HT-29 (cell line): ENCODE measurements around the gene FLVCR2. TPM values are rescaled to one million over a fixed set of nuclear protein-coding genes. Genes with fewer than 3 reads are reported as not detected.
A peak's percentile ranks its signal among the peaks of the same experiment; 100 is the strongest.

Source experiments
- DNase-seq: peaks from one replicate; pipeline ENCODE4 v3.0.0-alpha.2; 2015; ENCODE audit warnings: low spot score
- total RNA-seq: library from RNA; depleted of rRNA; stranded (reverse); fragments of >200 nt; shearing (Covaris generic); gene quantifications from 2 replicates; pipeline ENCODE4 v1.2.3, GENCODE V29; 2014

The FLVCR2 gene
- total RNA-seq, 1 experiment from 2014 or later = 2.7 TPM

DNA sequence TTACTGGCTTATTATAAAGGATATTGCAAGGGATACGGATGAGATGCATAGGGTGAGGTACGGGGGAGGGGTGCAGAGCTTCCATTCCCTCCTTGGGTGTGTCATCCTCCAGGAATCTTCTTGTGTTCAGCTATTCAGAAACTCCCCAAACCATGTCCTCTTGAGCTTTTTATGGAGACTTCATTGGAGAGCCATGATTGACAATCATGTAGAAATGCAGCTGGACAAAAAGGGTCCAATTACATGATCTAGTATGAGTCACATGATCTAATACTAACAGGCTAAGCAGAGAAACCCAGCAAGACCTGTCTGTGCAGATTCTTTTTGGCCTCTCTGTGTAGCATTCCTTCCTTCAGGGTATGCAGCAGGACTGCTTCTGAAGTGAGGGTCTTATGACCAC lies 23.9 kb upstream of the FLVCR2 start:
- DNase-seq = no peak

DNA sequence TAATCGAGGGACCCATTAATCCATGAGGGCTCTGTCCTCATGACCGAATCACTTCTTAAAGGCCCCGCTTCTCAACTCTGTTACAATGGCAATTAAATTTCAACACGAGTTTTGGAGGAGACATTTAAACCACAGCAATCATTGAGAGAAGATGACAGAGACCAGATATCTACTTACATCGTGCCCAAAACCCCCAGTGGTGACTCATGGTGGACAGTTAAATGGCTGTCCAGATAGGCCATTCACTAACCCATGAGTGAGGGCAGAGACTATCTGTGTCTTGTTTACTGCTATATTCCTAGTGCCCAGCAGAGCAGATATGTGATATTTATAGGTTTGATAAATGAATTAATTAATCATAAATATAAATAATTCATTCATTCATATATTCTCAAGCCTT lies 20.0 kb upstream of the FLVCR2 start:
- DNase-seq = no peak

GRCh38 chr14:75559045-75559444 lies 19.4 kb upstream of the FLVCR2 start:
- no peak for DNase-seq

GRCh38 chr14:75559451-75560222 lies 18.8 kb upstream of the FLVCR2 start:
- DNase-seq = no peak

DNA sequence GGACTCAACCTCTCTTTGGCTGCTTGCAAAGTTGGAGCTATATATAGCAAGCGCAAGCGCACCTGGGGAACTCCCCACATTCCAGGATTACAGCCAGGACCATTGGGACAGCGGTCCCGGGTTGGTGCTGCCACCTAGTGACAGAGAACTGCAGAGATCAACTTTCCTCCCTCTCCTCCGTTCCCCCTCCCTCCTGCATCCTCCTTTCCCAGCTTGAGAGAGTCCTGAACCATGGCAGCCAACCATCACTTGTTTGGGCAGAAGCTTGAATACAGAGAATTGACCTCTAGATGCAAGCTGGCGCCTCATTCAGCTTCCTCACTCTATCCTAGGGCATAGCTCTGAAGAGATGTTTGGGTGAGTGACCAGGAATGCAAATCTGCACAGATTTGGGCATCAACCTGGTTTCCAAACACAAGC lies 17.4 kb upstream of the FLVCR2 start:
- peak; percentile 86 for DNase-seq

GRCh38 chr14:75562089-75562488 lies 16.3 kb upstream of the FLVCR2 start:
- DNase-seq = no peak

- no peak for DNase-seq
Observed at GRCh38 chr14:75562489-75562888, 15.9 kb upstream of the FLVCR2 start.

DNA sequence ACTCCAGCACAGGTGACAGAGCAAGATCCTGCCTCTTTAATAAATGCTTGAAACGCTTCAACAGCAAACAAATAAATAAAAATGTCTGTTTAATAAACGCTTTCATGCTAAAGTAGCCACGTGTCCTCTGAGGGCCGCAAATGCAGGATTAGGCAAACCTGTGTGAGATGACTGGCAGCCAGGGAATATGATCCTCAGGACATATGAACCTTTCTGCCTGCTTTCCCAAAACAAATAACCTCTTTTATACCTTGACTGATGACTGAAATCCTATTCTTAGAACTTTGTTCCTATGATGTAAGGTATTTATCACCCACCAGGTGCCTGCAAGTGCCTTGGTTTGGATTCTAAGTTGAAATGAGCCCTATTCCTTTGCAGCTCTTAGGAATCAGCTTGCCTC lies 14.5 kb upstream of the FLVCR2 start:
- DNase-seq = no peak

DNA sequence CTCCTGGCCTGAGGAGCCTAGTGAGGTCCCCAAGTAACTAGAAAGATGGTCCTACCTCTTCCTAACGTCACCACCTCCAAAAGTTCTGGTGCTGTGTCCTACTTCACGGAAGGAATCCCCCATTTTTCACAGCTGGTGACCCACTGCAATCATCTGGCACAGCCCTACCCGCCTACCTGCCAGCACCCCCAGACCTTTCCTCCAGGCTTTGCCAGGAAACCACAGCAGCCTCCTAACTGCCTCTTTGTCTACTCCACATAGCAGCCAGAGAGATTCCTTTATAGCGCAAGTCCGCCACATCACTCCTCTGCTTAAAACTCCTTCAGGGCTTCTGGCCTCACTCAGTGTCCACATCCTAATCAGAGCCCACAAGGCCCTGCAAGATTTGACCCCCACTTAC lies 13.4 kb upstream of the FLVCR2 start:
- DNase-seq = no peak

- DNase-seq = no peak
Observed at GRCh38 chr14:75566321-75566720, 12.1 kb upstream of the FLVCR2 start.

- DNase-seq = no peak
Observed at GRCh38 chr14:75566752-75567151, 11.7 kb upstream of the FLVCR2 start.

- DNase-seq = no peak
Observed at GRCh38 chr14:75568140-75568539, 10.3 kb upstream of the FLVCR2 start.

GRCh38 chr14:75568791-75569190 lies 9.6 kb upstream of the FLVCR2 start:
- DNase-seq = no peak

- no peak for DNase-seq
Observed at GRCh38 chr14:75570797-75571196, 7.6 kb upstream of the FLVCR2 start.

DNA sequence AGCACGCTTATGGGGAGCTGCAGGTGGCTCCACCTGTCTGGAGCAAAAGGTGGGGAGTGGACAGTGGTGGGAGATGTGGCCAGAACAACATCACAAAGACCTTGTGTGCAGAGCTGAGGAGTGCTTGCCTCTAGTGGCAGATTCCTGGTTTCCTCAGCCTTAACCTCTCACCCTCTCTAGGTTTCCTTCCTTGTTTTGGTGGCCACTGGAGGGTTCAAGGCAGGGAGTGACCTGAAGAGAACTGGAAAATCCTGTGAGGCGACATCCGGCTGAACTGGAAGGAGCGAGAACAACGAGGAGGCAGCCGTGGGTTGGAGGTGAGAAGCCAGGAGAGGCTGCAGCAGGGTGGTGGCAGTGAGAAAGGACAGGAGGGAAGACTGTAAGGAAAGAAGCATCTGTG lies 6.3 kb upstream of the FLVCR2 start:
- DNase-seq = peak; percentile 37

DNA sequence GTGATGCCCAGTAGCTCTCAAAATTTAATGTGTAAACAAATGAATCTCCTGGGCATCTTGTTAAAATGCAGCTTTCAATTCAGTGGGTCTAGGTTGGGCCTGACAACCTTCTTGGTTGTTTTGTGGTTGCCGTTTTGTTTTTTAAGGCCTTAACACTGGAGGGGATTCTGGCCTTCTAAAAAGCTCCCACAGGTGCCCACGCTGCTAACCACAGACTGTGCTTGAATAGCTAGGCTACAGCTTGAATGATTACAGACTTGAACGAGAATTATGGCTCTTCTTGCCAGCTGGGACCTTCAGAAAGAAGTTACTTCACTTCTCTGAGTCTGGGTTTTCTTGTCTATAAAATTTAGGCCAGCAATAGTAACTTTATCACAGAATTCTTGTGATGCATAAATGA lies 1.3 kb upstream of the FLVCR2 start:
- DNase-seq = no peak

DNA sequence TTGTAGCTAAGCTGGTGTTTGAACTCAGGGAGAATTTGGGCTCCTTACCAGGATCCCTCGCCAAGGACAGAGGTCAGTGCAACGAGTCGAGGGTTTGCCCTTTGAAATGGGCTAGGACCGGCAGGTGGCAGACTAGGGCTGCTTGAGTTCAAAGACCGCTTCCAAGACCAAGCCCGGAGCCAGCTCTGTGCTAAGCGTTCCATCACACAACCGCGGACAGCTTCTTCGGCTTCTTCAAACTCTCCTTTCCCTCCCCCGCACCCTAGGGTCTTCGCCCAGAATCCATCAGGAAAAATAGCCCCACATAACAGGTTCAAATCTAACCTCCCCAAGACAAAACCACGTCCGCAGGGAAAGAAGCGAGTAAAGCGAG lies 705 bp upstream of the FLVCR2 start:
- DNase-seq = peak; percentile 80

DNA sequence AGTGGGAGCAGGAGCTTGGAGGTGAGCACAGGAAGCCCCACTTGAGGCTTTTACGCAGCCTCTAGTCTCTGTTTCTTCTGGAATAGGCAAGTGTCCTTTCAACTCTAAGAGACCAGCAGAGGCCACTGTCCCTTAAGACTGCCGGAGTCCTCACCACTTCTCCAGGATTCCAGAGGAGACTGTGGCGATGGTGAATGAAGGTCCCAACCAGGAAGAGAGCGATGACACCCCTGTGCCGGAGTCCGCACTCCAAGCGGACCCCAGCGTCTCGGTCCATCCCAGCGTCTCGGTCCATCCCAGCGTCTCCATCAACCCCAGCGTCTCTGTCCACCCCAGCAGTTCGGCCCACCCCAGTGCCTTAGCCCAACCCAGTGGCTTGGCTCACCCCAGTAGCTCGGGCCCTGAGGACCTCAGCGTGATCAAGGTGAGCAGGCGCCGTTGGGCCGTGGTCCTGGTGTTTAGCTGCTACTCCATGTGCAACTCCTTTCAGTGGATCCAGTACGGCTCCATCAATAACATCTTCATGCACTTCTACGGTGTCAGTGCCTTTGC lies 442 bp downstream of the FLVCR2 start:
- peak; percentile 62 for DNase-seq

- DNase-seq = no peak
Observed at GRCh38 chr14:75579338-75579864, 981 bp downstream of the FLVCR2 start.

DNA sequence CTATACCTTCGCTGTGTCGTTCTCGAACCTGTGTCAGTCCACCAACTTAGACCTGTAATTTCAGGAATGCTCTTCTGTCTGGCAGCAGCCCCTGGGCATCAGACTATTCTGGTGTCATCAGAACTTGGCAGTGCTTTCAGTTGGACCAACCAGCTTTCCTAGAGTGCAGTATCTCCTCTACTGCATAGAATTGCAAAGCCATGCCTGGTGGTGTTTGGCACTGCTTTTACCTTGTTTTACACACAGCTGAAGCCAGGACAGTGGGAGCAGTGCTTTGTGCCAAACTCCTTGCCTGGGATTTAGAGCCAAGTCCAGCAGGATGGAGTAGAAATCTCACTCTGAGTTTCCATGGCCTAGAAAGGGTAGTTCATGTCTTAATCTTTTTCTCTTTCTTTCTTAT lies 1.5 kb downstream of the FLVCR2 start:
- DNase-seq = no peak

- no peak for DNase-seq
Observed at GRCh38 chr14:75587388-75587787, 9.0 kb downstream of the FLVCR2 start.

GRCh38 chr14:75589931-75590330 lies 11.5 kb downstream of the FLVCR2 start:
- no peak for DNase-seq

- DNase-seq = no peak
Observed at GRCh38 chr14:75591331-75591946, 13.0 kb downstream of the FLVCR2 start.
